GM19351 (cell line): Measurements from ENCODE around the gene FTO.

Experiments
- ATAC-seq: cut with Tn5 transposase; IDR thresholded peaks from one replicate; pipeline ENCODE4 v1.9.1; 2021; ENCODE audit warnings: mild to moderate bottlenecking, moderate library complexity; ENCODE audit not compliant: unreplicated experiment

The FTO gene

GRCh38 chr16:53752560-53752959, 48.6 kb downstream of the FTO start:
- no peak for ATAC-seq

GRCh38 chr16:53753431-53753830, 49.5 kb downstream of the FTO start:
- no peak for ATAC-seq

- no peak for ATAC-seq
Observed at GRCh38 chr16:53755026-53755910, 51.3 kb downstream of the FTO start.

GRCh38 chr16:53756275-53756996, 52.5 kb downstream of the FTO start:
- ATAC-seq, result no peak

GRCh38 chr16:53757971-53758609, 54.1 kb downstream of the FTO start:
- ATAC-seq, result no peak

- ATAC-seq, result no peak
Observed at GRCh38 chr16:53761962-53762703, 58.2 kb downstream of the FTO start.

GRCh38 chr16:53766304-53767016, 62.5 kb downstream of the FTO start:
- no peak for ATAC-seq

GRCh38 chr16:53768167-53768566, 64.2 kb downstream of the FTO start:
- ATAC-seq, result no peak

- no peak for ATAC-seq
Observed at GRCh38 chr16:53768593-53768992, 64.6 kb downstream of the FTO start.

GRCh38 chr16:53769185-53769584, 65.2 kb downstream of the FTO start:
- ATAC-seq, result no peak

GRCh38 chr16:53769787-53770186, 65.8 kb downstream of the FTO start:
- no peak for ATAC-seq

- ATAC-seq, result no peak
Observed at GRCh38 chr16:53770641-53771040, 66.7 kb downstream of the FTO start.

- no peak for ATAC-seq
Observed at GRCh38 chr16:53771655-53772497, 67.9 kb downstream of the FTO start.

GRCh38 chr16:53773150-53773846, 69.3 kb downstream of the FTO start:
- ATAC-seq, result peak; percentile 42

GRCh38 chr16:53773881-53774280, 69.9 kb downstream of the FTO start:
- no peak for ATAC-seq

- no peak for ATAC-seq
Observed at GRCh38 chr16:53775106-53775820, 71.3 kb downstream of the FTO start.

- ATAC-seq, result no peak
Observed at GRCh38 chr16:53775821-53776431, 72.0 kb downstream of the FTO start.

GRCh38 chr16:53779186-53779585, 75.2 kb downstream of the FTO start:
- ATAC-seq, result no peak
